ENCODE results near the gene CASP10.

The CASP10 gene

DNA sequence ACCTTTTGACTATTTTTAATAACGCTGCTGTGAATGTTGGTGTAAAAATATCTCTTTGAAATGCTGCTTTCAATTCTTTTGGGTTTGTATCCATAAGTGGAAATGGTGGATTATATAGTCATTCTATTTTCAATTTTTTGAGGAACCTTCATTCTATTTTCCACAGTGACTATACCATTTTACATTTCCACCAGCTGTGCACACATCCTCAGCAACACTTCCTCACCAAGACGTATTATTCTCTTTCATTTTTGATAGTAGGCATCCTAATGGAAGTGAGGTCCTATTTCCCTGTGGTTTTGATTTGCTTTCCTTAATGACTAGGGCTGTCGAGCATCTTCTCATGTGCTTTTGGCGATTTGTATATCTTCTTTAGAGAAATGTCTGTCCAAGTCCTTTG is 14.8 kb downstream of the CASP10 start:
- DNase-seq (ENCODE audit: low read depth), result no peak

DNA sequence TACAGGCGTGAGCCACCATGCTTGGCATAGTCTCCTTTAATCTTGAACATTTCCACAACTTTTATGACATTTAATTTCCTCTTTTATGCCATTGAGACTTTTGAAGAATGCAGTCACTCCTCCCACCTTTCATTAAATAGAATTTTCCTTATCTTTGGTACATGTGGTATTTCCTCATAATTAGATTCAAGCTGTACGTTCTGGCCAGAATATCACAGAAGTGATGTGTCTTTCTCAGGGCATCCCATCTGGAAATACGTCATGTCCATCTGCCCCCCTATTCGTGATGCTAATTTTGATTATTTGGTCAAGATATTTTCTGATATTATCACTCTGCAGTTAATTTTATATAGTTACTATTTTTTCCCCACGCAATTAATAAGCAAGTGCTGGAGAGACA is 16.9 kb downstream of the CASP10 start:
- DNase-seq (ENCODE audit: low read depth), result no peak

DNA sequence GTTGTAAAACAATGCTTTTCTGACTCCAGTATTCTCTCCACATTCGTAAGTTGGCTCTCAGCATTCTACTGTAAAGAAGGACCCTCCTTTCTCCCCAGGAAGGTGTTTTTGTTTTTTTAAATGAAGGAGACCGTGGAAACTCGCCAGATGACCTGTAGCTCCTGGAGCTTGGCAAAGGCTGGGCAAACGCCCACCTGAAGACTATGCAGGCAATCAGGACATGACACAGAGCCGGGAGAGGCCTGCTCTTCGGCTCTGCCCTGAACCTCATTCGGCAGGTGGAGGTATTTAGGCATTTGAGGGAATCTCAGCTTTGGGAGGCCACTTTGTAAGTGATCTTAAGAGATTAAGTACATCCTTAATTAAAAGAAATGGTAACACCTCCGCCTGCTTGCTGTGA is 17.4 kb downstream of the CASP10 start:
- no peak for DNase-seq (ENCODE audit: low read depth)

DNA sequence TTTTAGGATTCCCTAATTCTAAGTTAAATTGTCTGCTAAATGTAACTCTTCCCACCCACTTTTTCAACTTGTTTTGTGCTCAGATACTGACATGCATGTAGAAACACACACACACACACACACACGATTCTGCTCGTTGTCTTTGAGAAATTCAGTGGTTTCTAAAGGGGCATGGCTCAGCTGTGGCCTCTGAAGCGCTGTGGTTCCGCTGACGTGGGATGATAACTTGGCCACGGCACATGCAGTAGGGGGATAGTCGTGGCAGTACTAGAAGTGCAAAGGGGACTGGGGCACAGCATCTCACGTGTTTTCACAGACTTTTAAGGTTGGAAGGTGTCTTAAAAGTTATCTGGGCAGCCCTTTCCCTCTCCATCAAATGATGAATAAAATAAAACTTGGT is 18.4 kb downstream of the CASP10 start:
- DNase-seq (ENCODE audit: low read depth), result no peak

DNA sequence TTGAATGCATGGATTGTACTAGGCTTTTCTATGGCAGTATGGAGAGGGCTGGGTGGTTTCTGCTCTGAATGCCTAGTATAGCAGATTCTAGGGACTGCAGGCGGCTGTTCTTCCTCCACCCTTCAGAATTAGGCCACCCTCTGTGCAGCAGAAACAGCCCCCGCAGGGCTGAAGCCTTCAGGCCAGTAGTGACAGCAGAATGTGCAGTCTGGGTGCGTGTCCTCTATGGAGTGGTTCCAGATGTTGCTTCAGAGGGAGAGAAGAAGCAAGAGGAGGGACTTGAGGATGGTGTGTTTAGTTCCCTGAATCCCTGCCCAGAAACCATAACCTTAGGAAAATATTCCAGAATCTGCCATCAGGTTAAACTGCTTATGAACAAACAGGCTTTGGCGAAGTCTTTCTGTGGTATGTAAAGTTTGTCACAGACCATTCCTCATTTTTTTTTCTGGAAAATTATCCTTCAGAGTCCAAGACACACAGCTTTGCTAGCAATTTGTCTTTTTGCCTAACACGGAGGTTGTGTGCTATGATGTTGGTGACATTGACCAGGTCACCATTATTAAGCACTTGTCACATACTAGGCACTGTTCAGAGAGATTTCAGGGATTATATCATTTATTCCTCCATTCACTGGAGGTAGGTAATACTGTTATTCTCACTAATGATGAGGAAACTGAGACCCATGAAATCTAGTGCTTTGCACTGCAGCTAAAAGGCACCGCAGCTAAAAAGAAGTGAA is 21.1 kb downstream of the CASP10 start:
- DNase-seq (ENCODE audit: low read depth), result no peak

DNA sequence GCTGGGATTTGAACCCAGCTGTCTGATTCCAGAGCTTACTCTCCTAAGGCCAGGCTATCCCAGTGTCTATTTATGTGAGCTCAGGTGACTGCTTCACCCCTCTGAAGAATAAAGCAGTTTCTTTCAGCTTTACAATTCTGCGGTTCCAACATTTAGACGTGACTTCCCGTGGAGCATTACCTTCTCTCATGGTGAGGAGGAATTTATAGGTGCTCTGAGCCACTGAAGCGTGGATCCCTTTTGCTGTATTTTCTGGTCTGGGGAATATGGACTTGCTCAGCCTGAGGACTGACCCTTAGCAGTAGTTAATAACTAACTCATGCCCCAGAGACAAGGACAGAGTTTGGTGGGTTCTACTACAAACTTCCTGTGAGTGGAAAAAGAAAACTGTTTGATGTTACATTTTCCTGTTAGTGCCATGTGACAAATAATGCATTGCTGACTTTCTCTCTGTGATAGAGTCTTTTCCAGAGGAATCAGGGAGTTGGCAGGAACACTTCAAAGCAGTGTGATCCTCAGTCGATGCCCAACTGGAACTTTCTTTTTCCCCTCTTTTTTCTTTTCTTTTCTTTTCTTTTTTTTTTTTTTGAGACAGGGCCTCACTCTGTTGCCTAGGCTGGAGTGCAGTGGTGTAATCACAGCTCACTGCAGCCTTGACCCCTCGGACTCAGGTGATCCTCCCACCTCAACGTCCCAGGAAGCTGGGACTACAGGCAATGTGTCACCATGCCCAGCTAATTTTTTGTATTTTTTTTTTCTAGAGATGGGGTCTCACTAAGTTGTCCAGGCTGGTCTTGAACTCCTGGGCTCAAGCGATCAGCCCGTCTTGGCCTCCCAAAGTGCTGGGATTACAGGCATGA is 21.9 kb downstream of the CASP10 start:
- no peak for DNase-seq (ENCODE audit: low read depth)

DNA sequence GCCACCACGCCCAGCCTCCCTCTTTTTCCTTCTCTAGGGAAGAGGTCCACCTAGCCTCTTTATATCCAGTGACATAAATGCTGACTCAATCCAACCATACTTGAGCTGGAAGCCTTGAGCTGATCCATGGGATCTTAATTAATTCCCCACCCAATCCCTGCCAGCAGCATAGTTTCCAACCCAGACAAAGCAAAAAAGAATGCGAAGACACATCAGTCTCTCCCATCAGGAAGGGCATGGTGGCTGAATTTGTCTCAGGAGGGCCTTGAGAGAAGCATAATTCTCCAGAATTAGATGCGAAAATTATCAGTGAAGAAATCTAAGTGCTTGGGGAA is 22.5 kb downstream of the CASP10 start:
- no peak for DNase-seq (ENCODE audit: low read depth)

DNA sequence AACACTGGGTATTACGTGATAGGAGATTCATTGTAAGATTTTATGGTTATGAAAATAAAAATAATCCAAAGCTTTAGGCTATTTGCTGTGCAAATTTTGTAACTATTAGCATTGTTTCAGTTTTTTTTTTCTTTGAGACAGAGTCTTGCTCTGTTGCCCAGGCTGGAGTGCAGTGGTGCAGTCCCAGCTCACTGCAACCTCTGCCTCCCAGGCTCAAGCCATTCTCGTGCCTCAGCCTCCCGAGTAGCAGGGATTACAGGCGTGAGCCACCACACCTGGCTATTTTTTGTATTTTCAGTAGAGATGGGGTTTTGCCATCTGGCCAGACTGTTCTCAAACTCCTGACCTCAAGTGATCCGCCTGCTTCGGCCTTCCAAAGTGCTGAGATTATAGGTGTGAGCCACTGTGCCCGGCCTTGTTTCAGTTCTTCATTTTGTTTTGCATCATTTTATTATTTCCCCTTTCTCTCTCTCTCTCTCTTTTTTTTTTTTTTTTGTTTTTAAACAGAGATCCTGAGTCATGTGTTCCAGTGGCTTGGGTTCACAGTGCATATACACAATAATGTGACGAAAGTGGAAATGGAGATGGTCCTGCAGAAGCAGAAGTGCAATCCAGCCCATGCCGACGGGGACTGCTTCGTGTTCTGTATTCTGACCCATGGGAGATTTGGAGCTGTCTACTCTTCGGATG is 25.8 kb downstream of the CASP10 start:
- DNase-seq (ENCODE audit: low read depth), result no peak

DNA sequence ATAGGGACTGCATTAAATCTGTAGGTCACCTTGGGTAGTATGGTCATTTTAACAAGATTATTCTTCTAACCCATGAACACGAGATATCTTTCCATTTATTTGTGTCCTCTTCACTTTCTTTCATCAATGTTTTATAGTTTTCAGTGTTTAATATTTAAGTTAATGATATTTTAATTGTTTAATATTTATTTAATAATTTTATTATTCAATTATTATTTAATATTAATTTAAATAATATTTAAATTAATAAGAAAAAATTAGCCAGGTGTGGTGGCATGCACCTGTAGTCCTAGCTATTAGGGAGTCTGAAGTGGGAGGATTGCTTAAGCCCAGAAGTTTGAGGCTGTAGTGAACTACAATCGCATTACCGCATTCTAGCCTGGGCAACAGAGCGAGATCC is 33.0 kb downstream of the CASP10 start:
- DNase-seq (ENCODE audit: low read depth), result no peak

DNA sequence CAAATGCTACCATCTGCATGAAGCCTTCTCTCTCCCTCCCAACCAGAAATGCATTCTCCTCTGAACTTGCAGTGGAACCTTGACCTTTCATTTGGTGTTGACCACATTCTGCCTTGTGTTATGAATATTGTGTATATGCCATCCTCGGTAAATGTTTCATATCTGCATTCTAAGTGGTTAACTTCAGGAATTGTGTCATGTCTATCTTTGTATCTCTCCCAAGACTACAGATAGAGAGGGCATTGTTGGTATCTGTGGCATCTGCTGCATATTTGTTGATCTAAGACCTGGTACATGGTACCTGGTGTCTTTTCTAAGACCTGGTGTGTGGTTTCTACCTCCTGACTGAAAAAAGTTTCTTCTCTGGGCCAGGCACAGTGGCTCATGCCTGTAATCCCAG is 34.0 kb downstream of the CASP10 start:
- DNase-seq (ENCODE audit: low read depth), result no peak

DNA sequence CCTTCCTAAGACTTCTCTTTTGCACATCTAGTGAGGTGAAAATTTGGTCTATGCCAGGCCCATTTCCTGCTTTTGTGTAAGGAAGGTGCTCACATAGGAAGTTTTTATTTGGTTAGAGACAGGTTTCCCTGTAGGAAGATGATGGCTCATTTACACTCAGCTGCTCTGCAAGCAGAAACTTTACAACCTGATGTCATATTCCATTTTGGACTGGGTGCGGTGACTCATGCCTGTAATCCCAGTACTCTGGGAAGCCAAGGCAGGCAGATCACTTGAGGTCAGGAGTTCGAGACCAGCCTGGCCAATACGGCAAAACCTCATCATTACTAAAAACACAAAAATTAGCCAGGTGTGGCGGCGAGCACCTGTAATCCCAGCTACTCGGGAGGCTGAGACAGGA is 35.8 kb downstream of the CASP10 start:
- DNase-seq (ENCODE audit: low read depth), result no peak

DNA sequence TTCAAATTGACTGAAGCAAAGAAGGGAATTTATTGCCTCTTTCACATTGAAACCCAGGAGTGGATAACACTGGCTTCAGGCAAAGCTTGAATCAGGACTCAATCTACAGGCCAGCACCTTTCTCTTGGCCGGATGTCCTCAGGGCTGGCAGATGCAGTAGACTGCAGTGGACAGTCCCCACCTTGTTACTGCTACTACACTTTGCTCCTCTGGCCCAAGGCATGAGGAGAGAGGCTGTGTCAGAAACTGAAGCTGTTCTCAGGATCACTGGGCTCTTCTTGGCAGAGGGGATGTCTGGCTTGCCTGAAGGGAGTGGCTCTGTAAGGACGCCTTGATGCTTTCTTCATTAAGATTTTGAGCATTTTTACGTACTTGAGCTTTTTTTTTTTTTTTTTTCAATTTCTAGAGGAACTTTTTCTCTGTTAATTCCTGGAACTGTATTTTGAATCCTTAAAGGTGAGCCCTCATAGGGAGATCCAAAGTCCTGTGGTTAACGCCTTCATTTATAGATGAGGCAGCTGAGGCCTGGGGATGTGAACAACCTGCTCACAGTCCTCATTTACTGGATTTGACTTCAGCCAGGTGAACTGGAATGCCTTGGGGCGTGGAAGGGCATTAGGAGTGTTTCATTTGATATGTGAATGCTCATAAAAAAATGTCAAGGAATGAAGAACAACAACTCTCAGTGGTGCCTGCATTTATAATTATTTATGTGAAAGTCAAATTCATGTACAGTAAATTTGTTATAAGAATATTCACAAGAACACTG is 36.6 kb downstream of the CASP10 start:
- DNase-seq (ENCODE audit: low read depth), result no peak

DNA sequence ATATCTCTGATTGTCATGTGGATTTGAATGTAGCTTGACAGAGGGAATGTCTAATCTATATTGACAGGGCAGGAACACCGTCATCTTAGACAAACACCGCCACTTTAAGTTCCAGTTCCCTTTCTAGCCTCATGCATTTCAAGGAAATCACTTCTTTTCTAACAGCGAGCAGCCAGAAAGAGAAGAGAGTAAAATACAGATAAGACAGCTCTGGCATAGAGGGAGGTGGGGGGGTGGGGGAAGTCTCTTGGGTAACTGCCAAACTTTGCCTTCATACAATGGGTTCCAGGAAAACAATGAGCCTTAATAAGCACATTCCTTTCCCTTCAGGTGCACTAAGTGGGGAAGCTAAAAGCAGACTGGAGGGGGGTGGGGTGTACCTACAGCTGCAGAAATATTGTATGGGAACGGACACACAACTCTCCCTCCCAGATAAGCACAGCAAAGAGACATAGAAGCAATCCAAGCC is 37.2 kb downstream of the CASP10 start:
- no peak for DNase-seq (ENCODE audit: low read depth)

DNA sequence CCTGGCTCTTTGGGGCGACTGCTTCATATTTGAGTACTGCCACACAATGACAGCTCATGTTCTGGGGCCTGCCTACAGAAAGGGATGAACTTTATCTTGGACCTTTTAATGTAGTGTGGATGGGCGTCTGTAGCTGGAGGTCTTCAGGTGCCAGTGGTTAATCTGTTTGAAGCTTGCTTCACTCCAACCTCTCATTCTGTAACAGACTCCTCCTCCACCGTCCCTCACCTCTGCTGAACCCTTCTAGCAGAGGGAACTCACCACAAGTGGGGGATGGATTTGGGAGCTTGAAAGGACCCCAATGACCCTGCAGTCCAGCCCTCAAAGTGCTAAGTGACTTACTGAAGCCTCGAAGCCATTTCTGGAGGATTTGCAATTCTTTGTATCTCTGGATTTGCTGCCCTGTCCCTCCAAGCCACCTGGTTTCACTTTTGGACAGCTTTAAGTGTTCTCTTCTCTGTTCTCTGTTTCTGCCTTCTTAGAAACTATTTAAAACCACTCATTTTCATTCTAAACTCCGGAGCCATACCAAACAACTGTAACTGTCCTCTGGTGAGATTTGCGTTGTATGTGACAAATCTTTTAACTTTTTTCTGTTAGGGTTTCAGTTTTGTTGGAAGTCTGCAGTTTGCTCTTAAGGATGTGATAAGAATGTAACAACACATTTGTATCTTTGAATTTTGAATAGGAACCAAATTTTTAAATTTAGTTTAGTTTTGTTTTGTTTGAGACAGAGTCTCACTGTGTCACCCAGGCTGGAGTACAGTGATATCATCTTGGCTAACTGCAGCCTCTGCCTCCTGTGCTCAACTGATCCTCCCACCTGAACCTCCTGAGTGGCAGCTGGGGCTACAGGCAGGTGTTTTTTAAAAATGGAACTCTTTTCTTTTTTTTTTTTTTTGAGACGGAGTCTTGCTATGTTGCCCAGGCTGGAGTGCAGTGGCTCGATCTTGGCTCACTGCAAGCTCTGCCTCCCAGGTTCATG is 40.4 kb downstream of the CASP10 start:
- no peak for DNase-seq (ENCODE audit: low read depth)

DNA sequence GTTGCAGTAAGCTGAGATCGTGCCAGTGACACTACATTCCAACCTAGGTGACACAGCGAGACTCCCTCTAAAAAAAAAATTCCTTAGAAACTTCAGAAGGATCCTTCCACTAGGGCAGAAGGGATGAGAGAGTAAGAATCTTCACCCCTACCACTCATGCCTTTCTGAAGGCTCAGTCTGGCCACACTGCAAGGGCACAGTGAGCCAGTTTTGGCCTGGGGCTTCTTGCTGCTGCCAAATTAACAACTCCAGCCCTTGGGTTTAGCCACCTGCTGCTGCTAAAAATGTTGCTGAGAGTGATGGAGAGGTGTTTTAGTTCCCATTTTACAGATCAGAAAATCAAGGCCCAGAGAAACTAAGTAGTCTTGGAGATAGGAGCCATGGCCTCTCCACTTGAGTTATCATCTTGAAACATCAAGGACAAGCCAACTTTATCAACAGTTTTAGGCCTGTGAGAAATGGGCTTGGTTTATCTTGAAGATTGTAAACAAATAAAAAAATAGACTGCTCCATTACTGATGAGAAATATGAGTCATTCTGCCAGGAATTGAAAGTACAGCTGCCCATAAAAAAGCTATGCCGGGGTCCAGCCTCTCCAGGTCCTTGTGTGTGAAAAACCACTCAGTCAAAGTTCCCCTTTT is 45.5 kb downstream of the CASP10 start:
- DNase-seq (ENCODE audit: low read depth), result peak; percentile 52

DNA sequence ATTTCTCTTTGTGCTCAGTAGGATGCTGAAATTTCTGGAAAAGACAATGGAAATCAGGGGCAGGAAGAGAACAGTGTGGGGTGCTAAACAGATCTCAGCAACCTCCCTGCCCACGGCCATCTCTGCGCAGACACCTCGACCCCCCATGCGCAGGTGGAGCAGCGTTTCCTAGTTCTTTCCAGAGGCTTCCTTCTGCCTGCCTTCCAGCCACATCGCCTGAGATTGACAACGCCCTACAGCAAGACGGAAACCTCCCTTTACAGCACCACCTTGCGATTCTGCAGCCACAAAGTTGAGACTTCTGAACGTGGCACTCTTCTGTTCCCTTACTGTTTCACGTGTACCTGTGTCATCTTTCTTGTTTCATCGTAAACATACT is 46.0 kb downstream of the CASP10 start:
- no peak for DNase-seq (ENCODE audit: low read depth)

DNA sequence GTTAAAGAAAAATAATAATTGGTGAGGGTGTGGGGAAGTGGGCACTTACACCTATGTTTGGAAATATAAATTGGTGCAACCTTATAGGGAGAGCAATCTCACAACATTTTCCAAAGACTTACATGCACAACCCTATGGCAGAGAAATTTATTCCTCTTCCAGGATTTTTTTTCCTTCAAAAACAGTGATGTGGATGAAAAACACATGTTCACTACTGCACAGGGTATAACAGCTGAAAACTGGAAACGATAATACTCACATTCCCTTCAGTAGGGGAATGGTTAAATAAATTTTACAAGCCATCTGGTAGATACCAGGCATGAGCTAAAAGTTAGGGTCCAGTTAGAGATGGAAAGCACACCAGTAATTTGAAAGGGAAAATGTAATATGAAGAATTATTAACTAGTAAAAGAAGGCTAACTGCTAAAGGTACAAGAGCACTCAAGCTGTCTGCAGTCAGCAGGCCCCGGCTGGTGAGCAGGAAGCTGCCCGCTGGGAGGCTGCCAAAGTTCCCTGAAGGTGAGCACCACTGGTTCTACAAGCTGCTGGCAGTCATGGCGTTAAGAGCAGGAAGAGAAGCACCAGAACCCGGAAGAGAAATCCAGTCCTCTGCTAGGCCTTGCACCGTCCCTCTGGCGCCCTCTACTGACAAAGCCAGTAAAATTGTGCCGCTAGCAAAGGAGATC is 49.0 kb downstream of the CASP10 start:
- DNase-seq (ENCODE audit: low read depth), result peak; percentile 91

DNA sequence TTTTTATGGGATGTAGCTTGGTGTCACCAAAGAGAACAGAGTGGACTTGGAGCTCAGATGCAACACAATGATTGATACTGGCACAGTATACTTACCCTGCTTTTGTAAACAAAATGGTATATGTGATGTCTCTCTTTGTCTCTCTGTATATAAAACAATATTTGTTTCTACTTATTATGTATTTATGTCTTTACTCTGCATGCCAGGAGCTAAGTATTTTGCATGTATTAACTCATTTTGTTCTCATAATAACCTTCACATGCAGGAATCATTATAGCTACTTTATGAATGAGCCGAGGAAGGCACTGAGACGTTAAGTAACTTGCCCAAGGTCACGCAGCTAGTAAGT is 49.5 kb downstream of the CASP10 start:
- no peak for DNase-seq (ENCODE audit: low read depth)

DNA sequence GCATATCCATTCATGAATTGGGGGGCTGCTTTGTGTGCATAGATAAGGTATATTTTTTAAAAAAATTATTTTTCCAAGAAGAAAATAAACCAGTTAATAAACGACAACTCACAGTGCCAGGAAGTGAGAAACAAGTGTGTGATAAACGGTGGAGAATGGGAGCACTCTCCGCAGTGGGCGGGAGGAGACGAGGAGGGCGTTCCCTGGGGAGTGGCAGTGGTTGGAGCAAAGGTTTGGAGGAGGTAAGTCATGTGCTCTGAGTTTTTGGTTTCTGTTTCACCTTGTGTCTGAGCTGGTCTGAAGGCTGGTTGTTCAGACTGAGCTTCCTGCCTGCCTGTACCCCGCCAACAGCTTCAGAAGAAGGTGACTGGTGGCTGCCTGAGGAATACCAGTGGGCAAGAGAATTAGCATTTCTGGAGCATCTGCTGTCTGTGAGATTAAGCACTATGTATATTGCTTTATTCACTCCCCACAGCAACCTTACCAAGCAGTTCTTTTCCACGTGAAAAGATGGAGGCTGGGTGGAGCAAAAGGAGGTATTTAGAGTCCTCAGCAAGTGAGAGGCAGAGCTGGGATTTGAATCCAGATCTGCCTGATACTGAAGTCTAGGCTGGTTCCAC is 50.4 kb downstream of the CASP10 start:
- peak; percentile 75 for DNase-seq (ENCODE audit: low read depth)
